Activated naive CD8-positive, alpha-beta T cell (primary cell): Measurements from ENCODE around the gene CASKIN1.
"Not testable (repeated sequence)": the region's sequence is repeated elsewhere in the genome, so short reads cannot be mapped to it uniquely, and the experiment has no call there.

Source experiments
- H3K27ac Mint-ChIP-seq: one replicate; pipeline ENCODE4 v1.8.0; 2021; ENCODE audit warnings: mixed read lengths
- H3K27me3 Mint-ChIP-seq: one replicate; pipeline ENCODE4 v1.8.0; 2021; ENCODE audit warnings: mixed read lengths
- H3K36me3 Mint-ChIP-seq: one replicate; pipeline ENCODE4 v1.8.0; 2021; ENCODE audit warnings: mixed read lengths
- H3K4me1 Mint-ChIP-seq: one replicate; pipeline ENCODE4 v1.8.0; 2021; ENCODE audit warnings: low read depth, mixed read lengths
- H3K4me3 Mint-ChIP-seq: one replicate; pipeline ENCODE4 v1.8.0; 2021; ENCODE audit warnings: mild to moderate bottlenecking, mixed read lengths
- H3K9me3 Mint-ChIP-seq: one replicate; pipeline ENCODE4 v1.8.0; 2021; ENCODE audit warnings: low read depth, mixed read lengths

The CASKIN1 gene

GRCh38 chr16:2206420-2206779 is 10.0 kb upstream of the CASKIN1 start:
- peaks cover 15% of the 10 kb centered on the region for H3K4me1 Mint-ChIP-seq
- no peaks in the 10 kb centered on the region for H3K9me3 Mint-ChIP-seq
- H3K27ac Mint-ChIP-seq: peak overlapping the region; percentile 80
- H3K36me3 Mint-ChIP-seq: peaks cover 5% of the 10 kb centered on the region
- H3K4me3 Mint-ChIP-seq: peak overlapping the region; percentile 90
- no peaks in the 10 kb centered on the region for H3K27me3 Mint-ChIP-seq

- H3K4me1 Mint-ChIP-seq: peaks cover 15% of the 10 kb centered on the region
- H3K27me3 Mint-ChIP-seq: no peaks in the 10 kb centered on the region
- no peaks in the 10 kb centered on the region for H3K9me3 Mint-ChIP-seq
- H3K4me3 Mint-ChIP-seq: peak overlapping the region; percentile 90
- peak overlapping the region; percentile 80 for H3K27ac Mint-ChIP-seq
- H3K36me3 Mint-ChIP-seq: peaks cover 5% of the 10 kb centered on the region
Observed at GRCh38 chr16:2205967-2206313, 9.5 kb upstream of the CASKIN1 start.

- no peaks in the 10 kb centered on the region for H3K27me3 Mint-ChIP-seq
- peak within 1 kb of the TSS; percentile 88 for H3K27ac Mint-ChIP-seq
- no peaks in the 10 kb centered on the region for H3K9me3 Mint-ChIP-seq
- H3K4me3 Mint-ChIP-seq: peak within 1 kb of the TSS; percentile 90
- peaks cover 15% of the 10 kb centered on the region for H3K4me1 Mint-ChIP-seq
- peaks cover 5% of the 10 kb centered on the region for H3K36me3 Mint-ChIP-seq
Observed at GRCh38 chr16:2205104-2205966, 8.9 kb upstream of the CASKIN1 start, which contains the start of gene MLST8. Gene MLST8 (plus strand): TSS chr16:2205454. CDS start chr16:2206086, 632 bp downstream.

- Mint-ChIP-seq H3K9me3 (no peaks in the 10 kb centered on the region), H3K27me3 (no peaks in the 10 kb centered on the region), H3K4me3 (peak overlapping the region; percentile 76), H3K4me1 (peaks cover 15% of the 10 kb centered on the region), H3K27ac (peak overlapping the region; percentile 62), H3K36me3 (peaks cover 5% of the 10 kb centered on the region)
Observed at GRCh38 chr16:2204416-2205103, 8.2 kb upstream of the CASKIN1 start.

- H3K9me3 Mint-ChIP-seq, H3K36me3 Mint-ChIP-seq, H3K27me3 Mint-ChIP-seq, H3K27ac Mint-ChIP-seq: not testable (repeated sequence)
- Mint-ChIP-seq H3K4me1 (peaks cover 15% of the 10 kb centered on the region), H3K4me3 (peak overlapping the region; percentile 62)
Observed at GRCh38 chr16:2203119-2203688, 6.8 kb upstream of the CASKIN1 start.

- no peaks in the 10 kb centered on the region for H3K36me3 Mint-ChIP-seq
- H3K27ac Mint-ChIP-seq: no peak overlapping the region
- no peaks in the 10 kb centered on the region for H3K9me3 Mint-ChIP-seq
- H3K4me1 Mint-ChIP-seq: peaks cover 7% of the 10 kb centered on the region
- H3K4me3 Mint-ChIP-seq: no peak overlapping the region
- H3K27me3 Mint-ChIP-seq: peaks cover 5% of the 10 kb centered on the region
Observed at GRCh38 chr16:2200313-2200712, 3.9 kb upstream of the CASKIN1 start.

GRCh38 chr16:2199621-2200139 is 3.3 kb upstream of the CASKIN1 start:
- H3K9me3 Mint-ChIP-seq: no peaks in the 10 kb centered on the region
- H3K27me3 Mint-ChIP-seq: peaks cover 8% of the 10 kb centered on the region
- H3K27ac Mint-ChIP-seq: no peak overlapping the region
- H3K36me3 Mint-ChIP-seq: no peaks in the 10 kb centered on the region
- peaks cover 7% of the 10 kb centered on the region for H3K4me1 Mint-ChIP-seq
- no peak overlapping the region for H3K4me3 Mint-ChIP-seq

GRCh38 chr16:2199095-2199494 is 2.7 kb upstream of the CASKIN1 start:
- H3K4me3 Mint-ChIP-seq: no peak overlapping the region
- no peaks in the 10 kb centered on the region for H3K9me3 Mint-ChIP-seq
- peaks cover 8% of the 10 kb centered on the region for H3K27me3 Mint-ChIP-seq
- H3K27ac Mint-ChIP-seq: no peak overlapping the region
- no peaks in the 10 kb centered on the region for H3K36me3 Mint-ChIP-seq
- H3K4me1 Mint-ChIP-seq: peaks cover 1% of the 10 kb centered on the region

- Mint-ChIP-seq H3K27ac (no peak overlapping the region), H3K9me3 (no peaks in the 10 kb centered on the region), H3K4me1 (peaks cover 1% of the 10 kb centered on the region), H3K4me3 (peak overlapping the region; percentile 72), H3K27me3 (peaks cover 8% of the 10 kb centered on the region), H3K36me3 (no peaks in the 10 kb centered on the region)
Observed at GRCh38 chr16:2198283-2198682, 1.9 kb upstream of the CASKIN1 start.

- Mint-ChIP-seq H3K27me3 (peaks cover 8% of the 10 kb centered on the region), H3K4me1 (peaks cover 1% of the 10 kb centered on the region), H3K27ac (no peak overlapping the region), H3K9me3 (no peaks in the 10 kb centered on the region), H3K4me3 (peak overlapping the region; percentile 72), H3K36me3 (no peaks in the 10 kb centered on the region)
Observed at GRCh38 chr16:2197765-2198164, 1.4 kb upstream of the CASKIN1 start.

- Mint-ChIP-seq H3K9me3 (no peaks in the 10 kb centered on the region), H3K4me1 (peaks cover 1% of the 10 kb centered on the region), H3K36me3 (no peaks in the 10 kb centered on the region), H3K27me3 (peaks cover 8% of the 10 kb centered on the region), H3K27ac (no peak overlapping the region), H3K4me3 (peak overlapping the region; percentile 72)
Observed at GRCh38 chr16:2196981-2197511, 641 bp upstream of the CASKIN1 start.

- H3K9me3 Mint-ChIP-seq: no peaks in the 10 kb centered on the region
- H3K4me3 Mint-ChIP-seq: peak overlapping the region; percentile 58
- H3K27me3 Mint-ChIP-seq: peaks cover 8% of the 10 kb centered on the region
- peaks cover 1% of the 10 kb centered on the region for H3K4me1 Mint-ChIP-seq
- no peaks in the 10 kb centered on the region for H3K36me3 Mint-ChIP-seq
- no peak overlapping the region for H3K27ac Mint-ChIP-seq
Observed at GRCh38 chr16:2195322-2196161, 863 bp downstream of the CASKIN1 start.

- H3K27me3 Mint-ChIP-seq: peaks cover 8% of the 10 kb centered on the region
- peak overlapping the region; percentile 50 for H3K27ac Mint-ChIP-seq
- H3K4me1 Mint-ChIP-seq: peaks cover 1% of the 10 kb centered on the region
- H3K9me3 Mint-ChIP-seq: no peaks in the 10 kb centered on the region
- peak overlapping the region; percentile 52 for H3K4me3 Mint-ChIP-seq
- H3K36me3 Mint-ChIP-seq: no peaks in the 10 kb centered on the region
Observed at GRCh38 chr16:2194852-2195321, 1.5 kb downstream of the CASKIN1 start.

GRCh38 chr16:2194166-2194834 is 2.1 kb downstream of the CASKIN1 start:
- H3K9me3 Mint-ChIP-seq: no peaks in the 10 kb centered on the region
- H3K36me3 Mint-ChIP-seq: no peaks in the 10 kb centered on the region
- H3K27me3 Mint-ChIP-seq: peaks cover 8% of the 10 kb centered on the region
- peak overlapping the region; percentile 50 for H3K27ac Mint-ChIP-seq
- peaks cover 1% of the 10 kb centered on the region for H3K4me1 Mint-ChIP-seq
- no peak overlapping the region for H3K4me3 Mint-ChIP-seq
